HG03108 (cell line): Measurements from ENCODE around the gene NHSL1.
A peak's percentile ranks its signal among the peaks of the same experiment; 100 is the strongest.

Experiments used
- ATAC-seq: cut with Tn5 transposase; IDR thresholded peaks from one replicate; pipeline ENCODE4 v1.9.1; 2021; ENCODE audit warnings: moderate library complexity; ENCODE audit not compliant: unreplicated experiment

The NHSL1 gene

GRCh38 chr6:138499303-138500018 is at the start of gene NHSL1:
TSS of gene NHSL1 (minus strand) at chr6:138499494. CDS start at chr6:138499290, 204 bp downstream.
- ATAC-seq = peak; percentile 97

- ATAC-seq = no peak
These were observed 47.5 kb upstream of the NHSL1 start for GRCh38 chr6:138546733-138547185.

- no peak for ATAC-seq
These were observed 46.3 kb upstream of the NHSL1 start for GRCh38 chr6:138545621-138545980.

GRCh38 chr6:138544501-138544900 is 45.2 kb upstream of the NHSL1 start:
- no peak for ATAC-seq

- no peak for ATAC-seq
These were observed 44.4 kb upstream of the NHSL1 start for GRCh38 chr6:138543657-138544056.

GRCh38 chr6:138541823-138542481 is 42.7 kb upstream of the NHSL1 start:
- ATAC-seq = no peak

GRCh38 chr6:138540468-138540867 is 41.2 kb upstream of the NHSL1 start:
- ATAC-seq = no peak

- ATAC-seq = no peak
These were observed 40.6 kb upstream of the NHSL1 start for GRCh38 chr6:138539876-138540275.

GRCh38 chr6:138538390-138539031 is 39.2 kb upstream of the NHSL1 start:
- ATAC-seq = no peak

GRCh38 chr6:138537106-138537505 is 37.8 kb upstream of the NHSL1 start:
- ATAC-seq = no peak

- ATAC-seq = no peak
These were observed 36.6 kb upstream of the NHSL1 start for GRCh38 chr6:138535728-138536455.

- no peak for ATAC-seq
These were observed 34.4 kb upstream of the NHSL1 start for GRCh38 chr6:138533667-138534066.

GRCh38 chr6:138531387-138531786 is 32.1 kb upstream of the NHSL1 start:
- ATAC-seq = no peak

- ATAC-seq = no peak
These were observed 30.2 kb upstream of the NHSL1 start for GRCh38 chr6:138529478-138529877.

- ATAC-seq = no peak
These were observed 29.7 kb upstream of the NHSL1 start for GRCh38 chr6:138528956-138529355.

- no peak for ATAC-seq
These were observed 28.8 kb upstream of the NHSL1 start for GRCh38 chr6:138528137-138528536.

- no peak for ATAC-seq
These were observed 28.3 kb upstream of the NHSL1 start for GRCh38 chr6:138527411-138528088.

GRCh38 chr6:138526822-138527235 is 27.5 kb upstream of the NHSL1 start:
- no peak for ATAC-seq

GRCh38 chr6:138525355-138525754 is 26.1 kb upstream of the NHSL1 start:
- no peak for ATAC-seq

GRCh38 chr6:138524526-138524925 is 25.2 kb upstream of the NHSL1 start:
- no peak for ATAC-seq
